Measurements from ENCODE around the gene EAF1. TPM values are rescaled to one million over a fixed set of nuclear protein-coding genes. Genes with fewer than 3 reads are reported as not detected.
A peak's percentile ranks its signal among the peaks of the same experiment; 100 is the strongest.
"Not testable (repeated sequence)": the region's sequence is repeated elsewhere in the genome, so short reads cannot be mapped to it uniquely, and the experiment has no call there.

The EAF1 gene
- total and polyA plus RNA-seq, 12 donors: 2.3 to 12.4 (median 8.3) TPM

DNA sequence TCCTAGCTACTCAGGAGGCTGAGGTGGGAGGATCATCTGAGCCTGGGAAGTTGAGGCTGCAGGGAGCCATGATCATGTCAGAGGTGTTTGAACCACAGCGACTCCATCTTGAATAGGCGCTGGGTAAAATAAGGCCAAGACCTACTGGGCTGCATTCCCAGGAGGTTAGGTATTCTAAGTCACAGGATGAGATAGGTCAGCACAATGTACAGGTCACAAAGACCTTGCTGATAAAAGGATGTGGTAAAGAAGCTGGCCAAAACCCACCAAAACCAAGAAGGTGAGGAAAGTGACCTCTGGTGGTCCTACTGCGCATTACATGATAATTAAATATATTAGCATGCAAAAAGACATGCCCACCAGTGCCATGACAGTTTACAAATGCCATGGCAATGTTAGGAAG is 28.7 kb upstream of the EAF1 start:
- TF ChIP-seq, protein P1, sequence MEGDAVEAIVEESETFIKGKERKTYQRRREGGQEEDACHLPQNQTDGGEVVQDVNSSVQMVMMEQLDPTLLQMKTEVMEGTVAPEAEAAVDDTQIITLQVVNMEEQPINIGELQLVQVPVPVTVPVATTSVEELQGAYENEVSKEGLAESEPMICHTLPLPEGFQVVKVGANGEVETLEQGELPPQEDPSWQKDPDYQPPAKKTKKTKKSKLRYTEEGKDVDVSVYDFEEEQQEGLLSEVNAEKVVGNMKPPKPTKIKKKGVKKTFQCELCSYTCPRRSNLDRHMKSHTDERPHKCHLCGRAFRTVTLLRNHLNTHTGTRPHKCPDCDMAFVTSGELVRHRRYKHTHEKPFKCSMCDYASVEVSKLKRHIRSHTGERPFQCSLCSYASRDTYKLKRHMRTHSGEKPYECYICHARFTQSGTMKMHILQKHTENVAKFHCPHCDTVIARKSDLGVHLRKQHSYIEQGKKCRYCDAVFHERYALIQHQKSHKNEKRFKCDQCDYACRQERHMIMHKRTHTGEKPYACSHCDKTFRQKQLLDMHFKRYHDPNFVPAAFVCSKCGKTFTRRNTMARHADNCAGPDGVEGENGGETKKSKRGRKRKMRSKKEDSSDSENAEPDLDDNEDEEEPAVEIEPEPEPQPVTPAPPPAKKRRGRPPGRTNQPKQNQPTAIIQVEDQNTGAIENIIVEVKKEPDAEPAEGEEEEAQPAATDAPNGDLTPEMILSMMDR (IDR thresholded peaks at IDR 0.05): peak in 7 of 9 donors; percentile 29 to 54 (median 42)
- WGBS, 2 donors: 94 to 98% methylated on average over 3 of the region's 3 CpGs
- H3K9me3 ChIP-seq; H3K27ac ChIP-seq; H3K27me3 ChIP-seq; H3K36me3 ChIP-seq; DNase-seq; intact Hi-C loops (cut with DNase I); ATAC-seq; H3K4me1 ChIP-seq; H3K4me3 ChIP-seq: not testable (repeated sequence)

DNA sequence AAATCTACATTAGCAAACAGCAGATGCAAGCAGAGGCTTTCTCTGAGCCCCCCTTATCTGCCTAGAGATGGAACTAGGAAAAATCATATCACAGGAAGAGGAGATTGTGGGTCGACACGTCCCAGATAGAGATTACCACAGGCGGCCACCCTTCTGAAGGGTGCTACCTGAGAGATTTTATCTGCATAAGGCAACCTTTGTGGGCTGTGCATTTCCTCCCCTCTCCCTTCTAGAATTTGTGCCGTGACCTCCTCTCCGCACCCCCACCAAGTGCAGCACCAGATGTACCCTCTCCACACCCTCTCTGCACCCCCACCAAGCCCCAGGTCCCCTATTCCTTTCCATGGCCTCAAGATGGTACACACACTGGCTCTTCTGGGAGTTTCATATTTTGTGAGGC is 27.4 kb upstream of the EAF1 start:
- TF ChIP-seq, protein P1 (IDR thresholded peaks at IDR 0.05): no peak
- no peak overlapping the region for H3K27ac ChIP-seq
- no peaks in the 10 kb centered on the region for H3K27me3 ChIP-seq
- WGBS, 2 donors: 68 to 75% methylated on average over 5 of the region's 5 CpGs
- ATAC-seq: no peak
- peaks cover 0 to 19% (median 0%) of the 10 kb centered on the region in 9 donors for H3K4me1 ChIP-seq
- H3K36me3 ChIP-seq: peaks cover 0 to 4% (median 0%) of the 10 kb centered on the region in 9 donors
- peaks cover 0 to 8% (median 0%) of the 10 kb centered on the region in 11 donors for H3K9me3 ChIP-seq
- intact Hi-C loops (cut with DNase I): loop anchor here in 5 of 10 donors (5.0 to 10.0 kb wide), 3 partner anchors 195 to 285 kb away; partner anchors contain the start of gene CAPN7 (in 1 of the 5)
- no peak overlapping the region for H3K4me3 ChIP-seq
- no peak for DNase-seq

DNA sequence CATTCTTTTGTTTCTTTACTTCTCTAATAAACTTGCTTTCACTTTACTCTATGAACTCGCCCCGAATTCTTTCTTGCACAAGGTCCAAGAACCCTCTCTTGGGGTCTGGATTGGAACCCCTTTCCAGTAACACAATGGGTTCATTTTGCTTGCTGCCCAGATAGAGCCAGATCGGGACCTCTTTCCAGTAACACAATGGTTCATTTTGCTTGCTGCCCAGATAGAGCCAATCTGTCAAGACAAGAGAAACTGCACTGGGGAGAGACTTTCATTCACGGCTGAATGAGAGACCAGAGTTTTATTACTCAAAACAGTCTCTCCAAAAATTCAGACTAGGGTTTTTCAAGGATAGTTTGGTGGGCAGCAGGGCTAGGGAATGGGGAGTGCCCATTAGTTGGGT is 25.5 kb upstream of the EAF1 start:
- TF ChIP-seq, protein P1 (IDR thresholded peaks at IDR 0.05): no peak
- DNase-seq (no peak), ATAC-seq (no peak)
- H3K27ac ChIP-seq: no peak overlapping the region
- H3K9me3 ChIP-seq: peaks cover 0 to 6% (median 0%) of the 10 kb centered on the region in 11 donors
- intact Hi-C loops (cut with DNase I): loop anchor here in 5 of 10 donors (5.0 to 10.0 kb wide), 3 partner anchors 197 to 287 kb away; partner anchors contain the start of gene CAPN7 (in 1 of the 5)
- H3K4me1 ChIP-seq: peaks cover 0 to 23% (median 0%) of the 10 kb centered on the region in 9 donors
- WGBS, 2 donors: 82 to 83% methylated on average over 4 of the region's 4 CpGs
- H3K27me3 ChIP-seq: no peaks in the 10 kb centered on the region
- H3K4me3 ChIP-seq: no peak overlapping the region
- peaks cover 0 to 3% (median 0%) of the 10 kb centered on the region in 9 donors for H3K36me3 ChIP-seq

DNA sequence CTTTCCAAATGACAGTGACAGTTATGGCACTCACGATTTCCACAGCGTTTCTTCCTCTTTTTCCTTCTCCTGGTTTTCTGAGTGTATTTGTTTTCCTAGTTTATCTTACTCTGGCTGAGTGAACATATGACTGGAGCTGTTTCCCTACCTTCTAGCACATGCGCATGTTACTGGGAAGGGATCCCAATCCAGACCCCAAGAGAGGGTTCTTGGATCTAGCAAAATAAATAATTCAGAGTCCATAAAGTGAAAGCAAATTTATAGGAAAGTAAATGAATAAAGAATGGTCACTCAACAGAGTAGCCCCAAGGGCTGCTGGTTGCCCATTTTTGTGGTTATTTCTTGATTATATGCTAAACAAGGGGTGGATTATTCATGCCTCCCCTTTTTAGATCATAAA is 23.9 kb upstream of the EAF1 start:
- H3K9me3 ChIP-seq: no peaks in the 10 kb centered on the region
- H3K27me3 ChIP-seq: no peaks in the 10 kb centered on the region
- H3K27ac ChIP-seq: peak overlapping the region in 1 of 10 donors; percentile 8
- TF ChIP-seq, protein P1 (IDR thresholded peaks at IDR 0.05): no peak
- no peak overlapping the region for H3K4me3 ChIP-seq
- no peak for ATAC-seq
- H3K36me3 ChIP-seq: peaks cover 0 to 7% (median 0%) of the 10 kb centered on the region in 9 donors
- no peak for DNase-seq
- peaks cover 0 to 23% (median 0%) of the 10 kb centered on the region in 9 donors for H3K4me1 ChIP-seq
- WGBS, 2 donors: 47 to 65% methylated on average over 3 of the region's 3 CpGs
- intact Hi-C loops (cut with DNase I): loop anchor here in 5 of 10 donors (5.0 to 10.0 kb wide), 3 partner anchors 199 to 289 kb away; partner anchors contain the start of gene CAPN7 (in 1 of the 5)
